Cardiac fibroblast (primary cell): Measurements from ENCODE around the gene SDK1.

ENCODE experiments used
- DNase-seq, 2 donors: peaks; one replicate each; pipeline versions ENCODE4 v3.0.0 to v3.0.0-alpha.2; 2010; ENCODE audit warnings: low read depth in 2 of 2
- H3K4me3 ChIP-seq, 2 donors: replicated peaks in 1 of 2; 1 replicate in 1 of 2; 2 replicates in 1 of 2; pipeline ENCODE4 v1.5.1; 2011; ENCODE audit warnings: low read depth in 2 of 2, low read length in 2 of 2, mild to moderate bottlenecking in 2 of 2, moderate library complexity in 1 of 2
- CTCF ChIP-seq: IDR thresholded peaks from one replicate; pipeline ENCODE4 v1.5.1; 2011; ENCODE audit warnings: low read depth, mild to moderate bottlenecking, low read length, inconsistent platforms

Gene SDK1

GRCh38 chr7:4230352-4230751 lies 929.3 kb downstream of the SDK1 start:
- no peak for TF ChIP-seq CTCF
- DNase-seq: no peak
- no peak overlapping the region for H3K4me3 ChIP-seq

- no peak for DNase-seq
- TF ChIP-seq CTCF: no peak
Measured at GRCh38 chr7:4233146-4233545, 932.1 kb downstream of the SDK1 start.

GRCh38 chr7:4233621-4234497 lies 932.8 kb downstream of the SDK1 start:
- no peak for TF ChIP-seq CTCF
- no peak overlapping the region for H3K4me3 ChIP-seq
- no peak for DNase-seq

More at GRCh38 chr7:4233146-4233545, 932.1 kb downstream of the SDK1 start:
- H3K4me3 ChIP-seq: no peak overlapping the region

- no peak for DNase-seq
- H3K4me3 ChIP-seq: no peak overlapping the region
- TF ChIP-seq CTCF: no peak
Measured at GRCh38 chr7:4234498-4234855, 933.4 kb downstream of the SDK1 start.

- TF ChIP-seq CTCF: no peak
- H3K4me3 ChIP-seq: no peak overlapping the region
- no peak for DNase-seq
Measured at GRCh38 chr7:4234886-4235285, 933.8 kb downstream of the SDK1 start.

- DNase-seq: no peak
- TF ChIP-seq CTCF: no peak
- no peak overlapping the region for H3K4me3 ChIP-seq
Measured at GRCh38 chr7:4235596-4235995, 934.5 kb downstream of the SDK1 start.
